Mucosa of rectum (tissue), 2 donors: Measurements from ENCODE around the gene PEX5.

Experiments used
- H3K27ac ChIP-seq, 2 donors: one replicate each; pipeline ENCODE4 v1.7.0; 2013; ENCODE audit warnings: inconsistent platforms in 2 of 2, low read depth in 2 of 2, low read length in 2 of 2
- H3K27me3 ChIP-seq, 2 donors: one replicate each; pipeline ENCODE4 v1.7.0; 2013; ENCODE audit warnings: low read length in 2 of 2; ENCODE audit not compliant: control insufficient read depth in 2 of 2, insufficient read depth in 2 of 2
- H3K36me3 ChIP-seq, 2 donors: one replicate each; pipeline ENCODE4 v1.7.0; 2013; ENCODE audit warnings: low read length in 2 of 2; ENCODE audit not compliant: control insufficient read depth in 2 of 2, insufficient read depth in 2 of 2
- H3K4me1 ChIP-seq, 2 donors: one replicate each; pipeline ENCODE4 v1.7.0; 2013; ENCODE audit warnings: low read length in 2 of 2, mild to moderate bottlenecking in 1 of 2; ENCODE audit not compliant: control insufficient read depth in 2 of 2, insufficient read depth in 2 of 2
- H3K4me3 ChIP-seq, 2 donors: one replicate each; pipeline ENCODE4 v1.7.0; 2013; ENCODE audit warnings: low read length in 2 of 2
- H3K9ac ChIP-seq, 2 donors: one replicate each; pipeline ENCODE4 v1.7.0; 2013; ENCODE audit warnings: low read length in 2 of 2, low read depth in 1 of 2, mild to moderate bottlenecking in 1 of 2
- H3K9me3 ChIP-seq, 2 donors: one replicate each; pipeline ENCODE4 v1.7.0; 2013; ENCODE audit warnings: low read length in 2 of 2; ENCODE audit not compliant: control insufficient read depth in 2 of 2
- donor health status: healthy.
- donor health status: Normal muscosa, but diverticular disease.

PEX5 gene

DNA sequence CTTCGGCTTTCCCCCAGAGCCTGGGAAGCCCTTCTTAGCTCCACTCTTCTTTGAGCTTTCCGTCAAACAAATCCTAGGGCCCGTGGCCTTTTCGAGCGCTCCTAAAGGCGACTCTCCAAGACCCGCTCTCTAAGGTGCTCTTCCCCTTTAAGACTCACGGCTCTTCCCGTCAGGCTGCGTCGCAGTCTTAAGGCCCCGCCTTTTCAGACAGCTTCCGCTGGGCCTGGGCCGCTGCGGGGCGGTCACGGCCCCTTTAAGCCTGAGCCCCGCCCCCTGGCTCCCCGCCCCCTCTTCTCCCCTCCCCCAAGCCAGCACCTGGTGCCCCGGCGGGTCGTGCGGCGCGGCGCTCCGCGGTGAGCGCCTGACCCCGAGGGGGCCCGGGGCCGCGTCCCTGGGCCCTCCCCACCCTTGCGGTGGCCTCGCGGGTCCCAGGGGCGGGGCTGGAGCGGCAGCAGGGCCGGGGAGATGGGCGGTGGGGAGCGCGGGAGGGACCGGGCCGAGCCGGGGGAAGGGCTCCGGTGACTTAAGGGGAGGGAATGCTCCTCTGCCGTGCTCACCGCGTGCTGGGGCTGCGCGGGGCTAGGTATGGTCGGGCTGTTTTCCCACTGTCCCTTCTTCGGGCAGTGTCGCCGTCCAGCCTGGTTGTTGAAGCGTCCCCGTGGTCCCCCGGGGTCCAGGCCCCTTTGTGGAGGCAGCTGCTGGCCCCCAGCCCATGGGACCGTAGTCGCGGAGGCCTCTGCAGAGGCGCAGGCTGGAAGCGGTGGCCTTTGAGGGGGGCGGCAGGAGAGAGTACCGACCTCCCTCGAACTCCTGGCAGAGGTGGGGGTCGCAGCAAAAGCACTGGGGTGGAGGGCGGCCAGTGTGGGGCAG is at the start of gene PEX5:
Gene PEX5 (plus strand): TSS at position 289 of the 870 bp plus-strand sequence. CDS start 692 bp downstream, outside the sequence.
- H3K4me1 ChIP-seq, result peaks cover 13 to 14% of the 10 kb centered on the region in 2 donors
- H3K9me3 ChIP-seq, result no peaks in the 10 kb centered on the region
- peak within 1 kb of the TSS; percentile 58 to 73 for H3K27ac ChIP-seq
- H3K4me3 ChIP-seq, result peak within 1 kb of the TSS; percentile 81 to 95
- H3K27me3 ChIP-seq, result no peaks in the 10 kb centered on the region
- peak within 1 kb of the TSS; percentile 76 to 95 for H3K9ac ChIP-seq
- H3K36me3 ChIP-seq, result peaks cover 0 to 4% of the 10 kb centered on the region in 2 donors

DNA sequence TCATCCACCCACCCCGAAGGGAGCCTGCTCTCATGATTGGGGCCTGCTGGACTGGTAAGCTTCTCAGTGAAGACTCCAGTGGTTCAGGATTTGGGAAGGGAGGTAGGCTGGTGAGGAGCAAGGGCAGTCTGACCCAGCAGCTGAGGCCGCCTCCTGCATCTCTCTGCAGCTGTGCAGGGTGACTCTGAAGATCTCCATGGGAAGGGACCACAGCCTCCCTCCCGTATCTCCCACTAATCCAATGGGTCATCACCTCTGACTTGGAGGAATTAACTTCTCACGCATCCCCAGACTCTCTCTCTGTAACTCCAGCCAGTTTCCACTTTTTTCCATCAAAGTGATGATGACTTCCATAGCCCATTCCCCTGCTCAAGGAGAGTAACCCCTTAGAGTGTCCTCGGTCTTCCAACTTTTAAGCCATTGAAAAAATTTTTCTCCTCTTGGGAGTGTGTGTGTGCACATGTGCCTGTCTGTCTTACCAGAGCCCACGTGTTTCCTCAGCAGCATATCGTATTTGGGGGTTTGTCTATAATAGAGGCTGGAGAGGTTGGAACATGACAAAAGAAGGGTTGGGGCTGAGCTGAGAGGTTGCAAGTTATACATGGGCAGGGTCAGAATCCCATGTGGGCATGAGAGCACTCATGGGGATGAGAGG is 48.0 kb upstream of the PEX5 start:
- no peaks in the 10 kb centered on the region for H3K9me3 ChIP-seq
- no peak overlapping the region for H3K4me3 ChIP-seq
- peaks cover 9 to 12% of the 10 kb centered on the region in 2 donors for H3K36me3 ChIP-seq
- H3K27ac ChIP-seq, result no peak overlapping the region
- H3K9ac ChIP-seq, result no peak overlapping the region
- H3K27me3 ChIP-seq, result no peaks in the 10 kb centered on the region
- no peaks in the 10 kb centered on the region for H3K4me1 ChIP-seq

DNA sequence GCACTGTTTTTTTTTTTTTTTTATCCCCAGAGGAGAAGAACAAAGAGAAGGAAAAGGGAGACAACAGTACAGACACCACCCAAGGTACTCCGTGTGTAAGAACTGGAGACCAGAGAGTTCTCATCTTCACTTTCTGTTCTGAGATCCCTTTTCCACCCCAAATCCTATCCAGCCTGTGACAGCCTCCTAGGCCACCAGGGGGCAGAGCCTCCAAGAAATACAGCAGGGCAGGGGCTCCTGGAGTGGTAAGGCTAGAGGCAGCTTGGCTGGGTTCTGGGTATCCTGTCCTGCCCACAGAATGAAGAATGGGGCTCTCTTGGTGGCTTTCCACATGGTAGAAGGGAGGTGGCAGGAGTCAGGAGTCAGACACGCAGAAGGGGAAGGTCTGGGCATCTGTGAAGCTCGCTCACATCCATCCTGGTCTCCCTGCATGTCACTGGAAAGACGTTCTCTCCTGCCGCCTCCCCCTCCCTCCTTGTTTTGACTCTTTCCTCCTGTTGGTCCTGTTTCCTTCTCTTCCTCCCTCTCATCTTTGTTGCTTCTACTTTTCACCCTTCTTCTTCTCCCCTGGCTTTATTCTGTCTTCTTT is 47.3 kb upstream of the PEX5 start:
- Histone ChIP-seq H3K27me3 (no peaks in the 10 kb centered on the region), H3K36me3 (peaks cover 6 to 8% of the 10 kb centered on the region in 2 donors), H3K4me3 (no peak overlapping the region), H3K27ac (no peak overlapping the region), H3K9ac (no peak overlapping the region), H3K9me3 (no peaks in the 10 kb centered on the region), H3K4me1 (no peaks in the 10 kb centered on the region)

DNA sequence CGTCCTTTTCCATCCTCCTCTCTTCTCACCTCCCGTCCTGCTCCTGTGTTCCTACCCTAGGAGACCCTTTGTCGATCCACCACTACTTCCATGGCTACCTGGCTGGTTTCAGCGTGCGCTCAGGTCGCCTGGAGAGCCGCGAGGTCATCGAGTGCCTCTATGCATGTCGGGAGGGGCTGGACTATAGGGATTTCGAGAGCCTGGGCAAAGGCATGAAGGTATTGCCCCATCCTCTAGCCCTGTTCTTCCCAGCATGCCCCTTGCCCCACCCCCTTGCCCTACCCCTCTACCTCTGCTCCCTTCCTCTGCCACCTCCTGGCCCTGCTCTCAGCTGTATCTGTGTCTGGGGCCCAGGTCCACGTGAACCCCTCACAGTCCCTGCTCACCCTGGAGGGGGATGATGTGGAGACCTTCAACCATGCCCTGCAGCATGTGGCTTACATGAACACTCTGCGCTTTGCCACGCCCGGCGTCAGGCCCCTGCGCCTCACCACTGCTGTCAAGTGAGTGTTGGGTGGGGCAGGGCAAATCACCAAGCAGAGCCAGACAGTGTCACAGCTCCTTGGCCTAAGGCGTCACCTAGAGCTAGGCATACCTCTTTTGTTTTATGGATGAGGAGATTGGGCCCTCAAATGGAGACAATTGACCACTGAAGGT is 46.5 kb upstream of the PEX5 start:
- Histone ChIP-seq H3K36me3 (peaks cover 4 to 6% of the 10 kb centered on the region in 2 donors), H3K4me1 (no peaks in the 10 kb centered on the region), H3K27ac (no peak overlapping the region), H3K9ac (no peak overlapping the region), H3K27me3 (no peaks in the 10 kb centered on the region), H3K9me3 (no peaks in the 10 kb centered on the region), H3K4me3 (no peak overlapping the region)

DNA sequence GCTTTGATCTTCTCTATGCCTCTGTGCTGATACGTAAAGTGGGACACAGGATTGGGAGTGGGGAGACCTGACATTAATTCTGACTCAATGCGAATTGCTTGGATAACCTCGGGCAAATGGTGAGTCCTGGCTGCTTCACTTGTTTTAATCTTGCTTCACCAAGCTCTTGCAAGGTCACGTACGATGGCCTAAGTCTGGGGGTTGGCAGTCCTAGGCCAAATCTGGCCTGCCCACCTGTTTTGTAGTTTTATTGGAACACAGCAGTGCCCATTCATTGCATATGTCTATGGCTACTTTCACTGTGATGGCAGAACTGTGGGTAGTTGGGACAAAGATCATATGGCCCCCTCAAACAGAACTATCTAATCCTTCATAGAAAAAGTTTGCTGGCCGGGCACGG is 45.9 kb upstream of the PEX5 start:
- Histone ChIP-seq H3K4me3 (no peak overlapping the region), H3K9ac (no peak overlapping the region), H3K27ac (no peak overlapping the region), H3K36me3 (peaks cover 4 to 6% of the 10 kb centered on the region in 2 donors), H3K9me3 (no peaks in the 10 kb centered on the region), H3K27me3 (no peaks in the 10 kb centered on the region), H3K4me1 (no peaks in the 10 kb centered on the region)

DNA sequence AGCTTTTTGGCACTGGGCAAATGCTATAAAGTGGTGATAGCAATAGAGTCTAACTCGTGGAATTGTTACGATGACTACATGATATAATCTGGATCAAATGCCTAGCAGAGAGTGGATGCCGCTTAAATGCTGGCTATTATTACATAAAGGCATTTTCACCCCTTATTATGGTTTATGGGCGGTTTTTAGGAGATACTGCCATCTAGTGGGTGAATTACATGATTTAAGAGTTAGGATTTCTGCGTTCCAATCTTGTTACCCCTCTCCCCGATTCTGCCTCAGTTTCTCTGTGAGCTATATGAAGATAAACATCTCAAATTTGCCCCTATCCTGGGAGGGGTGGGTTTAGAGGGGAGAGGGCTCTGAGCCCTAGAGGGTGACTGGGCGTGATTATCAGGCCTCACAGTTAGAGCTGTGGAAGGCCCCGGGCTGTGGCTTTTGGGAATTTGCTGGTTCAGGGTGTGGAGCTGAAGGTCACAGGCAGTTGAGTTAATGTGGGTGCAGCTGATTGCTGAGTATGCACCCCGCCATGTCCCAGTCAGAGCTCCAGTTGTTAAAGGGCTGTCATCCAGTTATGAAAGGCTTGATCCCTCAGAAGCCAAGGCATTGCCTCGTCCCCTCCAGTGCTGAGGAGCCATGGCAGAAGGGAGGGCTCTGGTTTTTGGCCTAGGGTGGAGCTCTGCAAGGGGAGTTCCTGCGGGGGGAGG is 44.9 kb upstream of the PEX5 start:
- Histone ChIP-seq H3K4me3 (no peak overlapping the region), H3K27ac (no peak overlapping the region), H3K9ac (no peak overlapping the region), H3K27me3 (no peaks in the 10 kb centered on the region), H3K4me1 (no peaks in the 10 kb centered on the region), H3K36me3 (peaks cover 10 to 13% of the 10 kb centered on the region in 2 donors), H3K9me3 (no peaks in the 10 kb centered on the region)

DNA sequence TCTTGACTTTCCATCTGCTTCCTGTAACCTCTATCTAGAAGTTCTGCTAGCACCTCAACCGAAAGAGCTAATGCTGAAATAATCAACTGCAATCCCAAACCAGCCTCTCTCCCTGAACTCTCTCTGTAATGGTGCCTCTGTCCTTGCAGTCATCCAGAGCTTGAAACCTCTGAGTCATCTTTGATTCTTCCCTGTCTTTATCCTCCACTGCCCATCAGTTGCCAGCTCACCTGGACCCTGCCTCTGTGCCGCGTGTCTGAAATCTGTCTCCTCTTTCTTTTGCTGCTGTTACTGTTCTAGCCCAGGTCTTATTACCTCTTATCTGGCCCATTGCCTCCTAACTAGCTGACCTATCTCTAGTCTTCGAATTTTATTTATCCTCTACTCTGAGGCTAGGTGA is 43.8 kb upstream of the PEX5 start:
- H3K4me1 ChIP-seq, result no peaks in the 10 kb centered on the region
- no peak overlapping the region for H3K4me3 ChIP-seq
- H3K27ac ChIP-seq, result no peak overlapping the region
- H3K9me3 ChIP-seq, result no peaks in the 10 kb centered on the region
- peaks cover 18 to 24% of the 10 kb centered on the region in 2 donors for H3K36me3 ChIP-seq
- no peaks in the 10 kb centered on the region for H3K27me3 ChIP-seq
- no peak overlapping the region for H3K9ac ChIP-seq

DNA sequence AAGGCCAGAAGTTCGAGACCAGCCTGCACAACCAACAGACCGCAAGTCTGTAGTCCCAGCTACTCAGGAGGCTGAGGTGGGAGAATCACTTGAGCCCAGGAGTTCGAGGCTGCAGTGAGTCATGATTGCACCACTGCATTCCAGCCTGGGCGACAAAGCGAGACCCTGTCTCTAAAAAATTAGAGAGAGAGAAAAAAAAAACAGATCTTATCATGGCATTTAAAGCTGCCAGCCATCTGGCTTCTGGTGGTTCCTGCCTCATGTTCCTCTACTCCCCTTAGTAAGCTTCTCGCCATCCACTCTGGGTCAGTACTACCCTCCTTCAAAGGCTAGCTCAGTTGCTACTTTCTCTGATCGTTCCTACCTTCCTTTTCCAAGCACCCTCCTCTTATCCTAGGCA is 43.3 kb upstream of the PEX5 start:
- H3K4me3 ChIP-seq, result no peak overlapping the region
- no peak overlapping the region for H3K9ac ChIP-seq
- no peaks in the 10 kb centered on the region for H3K9me3 ChIP-seq
- H3K4me1 ChIP-seq, result no peaks in the 10 kb centered on the region
- H3K36me3 ChIP-seq, result peaks cover 23 to 26% of the 10 kb centered on the region in 2 donors
- no peak overlapping the region for H3K27ac ChIP-seq
- H3K27me3 ChIP-seq, result no peaks in the 10 kb centered on the region

DNA sequence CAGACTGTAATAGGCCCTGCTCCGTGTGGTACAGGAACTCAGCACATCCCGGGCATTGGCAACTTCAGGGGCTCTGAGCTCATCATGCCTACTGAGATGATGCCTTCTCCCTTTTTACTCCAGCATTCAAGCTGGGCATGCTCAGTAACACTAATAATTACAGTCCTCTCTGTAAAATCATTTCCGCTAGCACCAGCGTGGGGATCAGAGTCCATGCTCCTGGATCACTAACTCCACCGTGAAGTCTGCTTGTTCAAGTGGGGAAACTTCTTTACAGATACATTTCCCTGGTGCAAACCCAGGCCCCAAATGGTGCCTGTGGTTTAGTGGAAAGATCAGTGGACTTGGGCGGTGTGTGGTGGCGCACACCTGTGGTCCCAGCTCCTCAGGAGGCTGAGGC is 42.6 kb upstream of the PEX5 start:
- no peaks in the 10 kb centered on the region for H3K9me3 ChIP-seq
- no peak overlapping the region for H3K4me3 ChIP-seq
- no peaks in the 10 kb centered on the region for H3K27me3 ChIP-seq
- peaks cover 23 to 26% of the 10 kb centered on the region in 2 donors for H3K36me3 ChIP-seq
- no peak overlapping the region for H3K27ac ChIP-seq
- no peaks in the 10 kb centered on the region for H3K4me1 ChIP-seq
- no peak overlapping the region for H3K9ac ChIP-seq
